Vagina (tissue), 2 donors: ENCODE results near the gene SPDYA. TPM values are rescaled to one million over a fixed set of nuclear protein-coding genes. Genes with fewer than 3 reads are reported as not detected.
A peak's percentile ranks its signal among the peaks of the same experiment; 100 is the strongest.
"Not testable (repeated sequence)": the region's sequence is repeated elsewhere in the genome, so short reads cannot be mapped to it uniquely, and the experiment has no call there.

Experiments
- DNase-seq, 2 donors: peaks; one replicate each; pipeline ENCODE4 v3.0.0-alpha.2; 2017; ENCODE audit errors: extremely low spot score in 2 of 2
- H3K27ac ChIP-seq: fragments of 200-600 bp; sonication (generic); one replicate; pipeline ENCODE4 v1.5.1; 2019
- H3K27me3 ChIP-seq: fragments of 200-600 bp; sonication (generic); one replicate; pipeline ENCODE4 v1.5.1; 2019
- H3K36me3 ChIP-seq, 2 donors: fragments of 200-600 bp; sonication (generic); one replicate each; pipeline ENCODE4 v1.5.1; 2017 to 2019
- H3K4me1 ChIP-seq: fragments of 200-600 bp; sonication (generic); one replicate; pipeline ENCODE4 v1.5.1; 2019
- H3K4me3 ChIP-seq, 2 donors: fragments of 200-600 bp; sonication (generic); 1 replicate in 1 of 2; 2 replicates in 1 of 2; pipeline ENCODE4 v1.5.1; 2016 to 2019
- H3K9me3 ChIP-seq: fragments of 200-600 bp; sonication (generic); one replicate; pipeline ENCODE4 v1.5.1; 2019
- CTCF ChIP-seq, 3 experiments: fragments of 450-650 bp in 2 of 3; fragments of 200-600 bp in 1 of 3; sonication (generic) in 1 of 3; IDR thresholded peaks; one replicate each; pipeline ENCODE4 v1.5.1; 2017 to 2019; ENCODE audit warnings: antibody characterized with exemption in 3 of 3, mild to moderate bottlenecking in 2 of 3, moderate library complexity in 2 of 3
- POLR2A ChIP-seq, 2 donors: fragments of 450-650 bp; IDR thresholded peaks; one replicate each; pipeline ENCODE4 v1.6.1; 2017; ENCODE audit warnings: antibody characterized with exemption in 2 of 2, mild to moderate bottlenecking in 2 of 2, moderate library complexity in 2 of 2
- POLR2AphosphoS5 ChIP-seq, 2 donors: sonication (generic); formaldehyde crosslinking; IDR thresholded peaks; one replicate each; pipeline ENCODE4 v1.9.0; 2017; ENCODE audit warnings: antibody characterized with exemption in 2 of 2, mild to moderate bottlenecking in 2 of 2, low read depth in 1 of 2; ENCODE audit not compliant: insufficient read depth in 1 of 2
- intact Hi-C: fragments of 100-400 bp; cut with DNase I; formaldehyde crosslinking; loops from one replicate; pipeline ENCODE4 v1.15.1; 2023
- total RNA-seq: library from RNA; depleted of rRNA; stranded (reverse); fragments of >200 nt; gene quantifications from one replicate; pipeline ENCODE4 v1.2.3, GENCODE V29; 2016

SPDYA gene
- total RNA-seq, 1 donor from 2014 or later: 5.2 TPM

- Histone ChIP-seq H3K4me3 (no peak overlapping the region), H3K27me3 (no peaks in the 10 kb centered on the region), H3K4me1 (peaks cover 22% of the 10 kb centered on the region), H3K36me3 (peaks cover 0 to 63% of the 10 kb centered on the region in 2 donors), H3K9me3 (no peaks in the 10 kb centered on the region), H3K27ac (no peak overlapping the region)
- intact Hi-C loops: no loop called here
- TF ChIP-seq POLR2AphosphoS5 (IDR thresholded peaks at IDR 0.05; ENCODE audit: insufficient read depth in 1 of 2, low read depth in 1 of 2) (no peak), CTCF (IDR thresholded peaks at IDR 0.05) (no peak), POLR2A (IDR thresholded peaks at IDR 0.05) (no peak)
- DNase-seq: no peak
Observed at GRCh38 chr2:28778392-28778791, 32.2 kb upstream of the SPDYA start.

GRCh38 chr2:28779001-28779400, 31.6 kb upstream of the SPDYA start:
- peaks cover 0 to 68% of the 10 kb centered on the region in 2 donors for H3K36me3 ChIP-seq
- TF ChIP-seq POLR2A (IDR thresholded peaks at IDR 0.05) (no peak), POLR2AphosphoS5 (IDR thresholded peaks at IDR 0.05; ENCODE audit: insufficient read depth in 1 of 2, low read depth in 1 of 2) (no peak), CTCF (IDR thresholded peaks at IDR 0.05) (no peak)
- H3K9me3 ChIP-seq: no peaks in the 10 kb centered on the region
- DNase-seq: no peak
- H3K4me3 ChIP-seq: no peak overlapping the region
- peaks cover 16% of the 10 kb centered on the region for H3K4me1 ChIP-seq
- H3K27ac ChIP-seq: no peak overlapping the region
- H3K27me3 ChIP-seq: no peaks in the 10 kb centered on the region
- intact Hi-C loops: no loop called here

- DNase-seq: no peak
- Histone ChIP-seq H3K4me1 (peaks cover 3% of the 10 kb centered on the region), H3K27me3 (no peaks in the 10 kb centered on the region), H3K4me3 (no peak overlapping the region), H3K27ac (no peak overlapping the region), H3K36me3 (peaks cover 0 to 83% of the 10 kb centered on the region in 2 donors), H3K9me3 (no peaks in the 10 kb centered on the region)
- intact Hi-C loops: no loop called here
- no peak for TF ChIP-seq POLR2A (IDR thresholded peaks at IDR 0.05)
- TF ChIP-seq CTCF (IDR thresholded peaks at IDR 0.05): no peak
- no peak for TF ChIP-seq POLR2AphosphoS5 (IDR thresholded peaks at IDR 0.05; ENCODE audit: insufficient read depth in 1 of 2, low read depth in 1 of 2)
Observed at GRCh38 chr2:28780496-28780895, 30.1 kb upstream of the SPDYA start.

- no peaks in the 10 kb centered on the region for H3K9me3 ChIP-seq
- no peaks in the 10 kb centered on the region for H3K4me1 ChIP-seq
- no peak overlapping the region for H3K27ac ChIP-seq
- TF ChIP-seq CTCF (IDR thresholded peaks at IDR 0.05) (no peak), POLR2AphosphoS5 (IDR thresholded peaks at IDR 0.05; ENCODE audit: insufficient read depth in 1 of 2, low read depth in 1 of 2) (peak in 1 of 2 donors; percentile 25)
- no peak for DNase-seq
- no peak overlapping the region for H3K4me3 ChIP-seq
- H3K36me3 ChIP-seq: peaks cover 0 to 92% of the 10 kb centered on the region in 2 donors
- intact Hi-C loops: no loop called here
- H3K27me3 ChIP-seq: no peaks in the 10 kb centered on the region
Observed at GRCh38 chr2:28782423-28782822, 28.2 kb upstream of the SPDYA start.

GRCh38 chr2:28784570-28784969, 26.1 kb upstream of the SPDYA start:
- intact Hi-C loops, H3K4me1 ChIP-seq, H3K27me3 ChIP-seq, H3K9me3 ChIP-seq, H3K4me3 ChIP-seq, H3K27ac ChIP-seq, DNase-seq: not testable (repeated sequence)
- H3K36me3 ChIP-seq: peaks cover 9 to 93% of the 10 kb centered on the region in 2 donors

- Histone ChIP-seq H3K27me3 (no peaks in the 10 kb centered on the region), H3K9me3 (peaks cover 3% of the 10 kb centered on the region), H3K4me1 (peaks cover 7% of the 10 kb centered on the region), H3K4me3 (no peak overlapping the region), H3K36me3 (peaks cover 5 to 73% of the 10 kb centered on the region in 2 donors), H3K27ac (peak overlapping the region; percentile 20)
- intact Hi-C loops: no loop called here
- no peak for DNase-seq
- TF ChIP-seq POLR2A (IDR thresholded peaks at IDR 0.05) (no peak), CTCF (IDR thresholded peaks at IDR 0.05) (no peak), POLR2AphosphoS5 (IDR thresholded peaks at IDR 0.05; ENCODE audit: insufficient read depth in 1 of 2, low read depth in 1 of 2) (no peak)
Observed at GRCh38 chr2:28796620-28797019, 14.0 kb upstream of the SPDYA start.
